Suprapubic skin (tissue), 3 donors: ENCODE data around the gene STX5.

Experiments used
- POLR2A ChIP-seq, 2 donors: fragments of 450-650 bp; IDR thresholded peaks; one replicate each; pipeline ENCODE4 v1.6.1; 2017; ENCODE audit warnings: antibody characterized with exemption in 2 of 2, mild to moderate bottlenecking in 2 of 2, moderate library complexity in 2 of 2
- TF ChIP-seq, protein P1 (sequence below), 2 donors: fragments of 200-600 bp in 1 of 2; fragments of 450-650 bp in 1 of 2; sonication (generic) in 1 of 2; IDR thresholded peaks; one replicate each; pipeline ENCODE4 v1.5.1; 2016 to 2019; ENCODE audit warnings: antibody characterized with exemption in 2 of 2, mild to moderate bottlenecking in 1 of 2, moderate library complexity in 1 of 2

DNA sequence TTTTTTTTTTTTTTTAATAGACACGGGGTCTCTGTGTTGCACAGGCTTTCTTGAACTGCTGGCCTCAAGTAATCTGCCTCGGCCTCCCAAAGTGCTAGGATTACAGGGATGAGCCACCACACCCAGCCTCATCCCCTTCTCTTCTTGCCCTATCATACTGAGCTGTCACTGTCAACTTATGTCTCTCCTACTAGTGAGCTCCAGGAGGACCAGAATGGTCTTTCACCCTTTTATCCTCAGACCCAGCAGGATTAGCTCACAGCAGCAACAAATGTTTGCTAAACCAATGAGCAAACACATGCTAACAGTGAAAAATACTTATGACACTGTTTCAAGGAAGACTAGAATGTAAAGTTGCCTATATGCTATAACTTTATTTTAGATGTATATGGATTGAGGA, 20.2 kb downstream of the STX5 start:
- TF ChIP-seq POLR2A (IDR thresholded peaks at IDR 0.05) = no peak
- TF ChIP-seq, protein P1, sequence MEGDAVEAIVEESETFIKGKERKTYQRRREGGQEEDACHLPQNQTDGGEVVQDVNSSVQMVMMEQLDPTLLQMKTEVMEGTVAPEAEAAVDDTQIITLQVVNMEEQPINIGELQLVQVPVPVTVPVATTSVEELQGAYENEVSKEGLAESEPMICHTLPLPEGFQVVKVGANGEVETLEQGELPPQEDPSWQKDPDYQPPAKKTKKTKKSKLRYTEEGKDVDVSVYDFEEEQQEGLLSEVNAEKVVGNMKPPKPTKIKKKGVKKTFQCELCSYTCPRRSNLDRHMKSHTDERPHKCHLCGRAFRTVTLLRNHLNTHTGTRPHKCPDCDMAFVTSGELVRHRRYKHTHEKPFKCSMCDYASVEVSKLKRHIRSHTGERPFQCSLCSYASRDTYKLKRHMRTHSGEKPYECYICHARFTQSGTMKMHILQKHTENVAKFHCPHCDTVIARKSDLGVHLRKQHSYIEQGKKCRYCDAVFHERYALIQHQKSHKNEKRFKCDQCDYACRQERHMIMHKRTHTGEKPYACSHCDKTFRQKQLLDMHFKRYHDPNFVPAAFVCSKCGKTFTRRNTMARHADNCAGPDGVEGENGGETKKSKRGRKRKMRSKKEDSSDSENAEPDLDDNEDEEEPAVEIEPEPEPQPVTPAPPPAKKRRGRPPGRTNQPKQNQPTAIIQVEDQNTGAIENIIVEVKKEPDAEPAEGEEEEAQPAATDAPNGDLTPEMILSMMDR (IDR thresholded peaks at IDR 0.05) = no peak
